Fibroblast of villous mesenchyme (primary cell): ENCODE results near the gene ASNSD1. TPM values are rescaled to one million over a fixed set of nuclear protein-coding genes. Genes with fewer than 3 reads are reported as not detected.

Experiments
- DNase-seq: peaks from one replicate; pipeline ENCODE4 v3.0.0-alpha.2; 2010; ENCODE audit warnings: low read depth
- H3K4me3 ChIP-seq: 2 replicates; pipeline ENCODE4 v1.5.1; 2011; ENCODE audit warnings: low read depth, mild to moderate bottlenecking, low read length
- CTCF ChIP-seq: IDR thresholded peaks from 2 replicates; pipeline ENCODE4 v1.5.1; 2012; ENCODE audit warnings: low read depth, mild to moderate bottlenecking, low read length; ENCODE audit not compliant: insufficient read depth
- total RNA-seq: library from RNA; depleted of rRNA; stranded (reverse); fragments of >200 nt; gene quantifications from 2 replicates; pipeline ENCODE4 v1.2.3, GENCODE V29; 2012

Gene ASNSD1
- total RNA-seq, 1 donor = 69.1 TPM

GRCh38 chr2:189631849-189632248 lies 29.4 kb upstream of the ASNSD1 start:
- DNase-seq = peak; percentile 57
- no peak for TF ChIP-seq CTCF
- no peak overlapping the region for H3K4me3 ChIP-seq

DNA sequence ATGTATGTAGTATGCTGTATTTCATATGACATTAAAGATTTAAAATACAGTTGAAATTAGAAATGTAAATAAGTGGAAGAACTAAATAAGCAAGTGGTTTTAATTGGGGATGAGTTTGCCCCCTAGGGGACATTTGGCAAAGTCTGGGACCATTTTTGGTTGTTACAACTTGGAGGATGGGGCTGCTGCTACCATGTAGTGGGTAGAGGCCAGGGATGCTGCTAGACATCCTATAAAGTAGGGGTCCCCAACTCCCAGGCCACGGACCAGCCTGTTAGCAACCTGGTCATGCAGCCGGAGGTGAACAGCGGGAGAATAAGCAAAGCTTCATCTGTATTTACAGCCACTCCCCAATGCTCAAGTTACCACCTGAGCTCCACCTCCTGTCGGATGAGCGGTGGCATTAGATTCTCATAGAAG lies 27.9 kb upstream of the ASNSD1 start:
- no peak overlapping the region for H3K4me3 ChIP-seq
- TF ChIP-seq CTCF = peak; percentile 49
- no peak for DNase-seq

GRCh38 chr2:189635353-189635752 lies 25.9 kb upstream of the ASNSD1 start:
- TF ChIP-seq CTCF = no peak
- no peak overlapping the region for H3K4me3 ChIP-seq
- DNase-seq = no peak

GRCh38 chr2:189638301-189639006 lies 22.8 kb upstream of the ASNSD1 start:
- no peak for DNase-seq
- no peak overlapping the region for H3K4me3 ChIP-seq
- no peak for TF ChIP-seq CTCF

DNA sequence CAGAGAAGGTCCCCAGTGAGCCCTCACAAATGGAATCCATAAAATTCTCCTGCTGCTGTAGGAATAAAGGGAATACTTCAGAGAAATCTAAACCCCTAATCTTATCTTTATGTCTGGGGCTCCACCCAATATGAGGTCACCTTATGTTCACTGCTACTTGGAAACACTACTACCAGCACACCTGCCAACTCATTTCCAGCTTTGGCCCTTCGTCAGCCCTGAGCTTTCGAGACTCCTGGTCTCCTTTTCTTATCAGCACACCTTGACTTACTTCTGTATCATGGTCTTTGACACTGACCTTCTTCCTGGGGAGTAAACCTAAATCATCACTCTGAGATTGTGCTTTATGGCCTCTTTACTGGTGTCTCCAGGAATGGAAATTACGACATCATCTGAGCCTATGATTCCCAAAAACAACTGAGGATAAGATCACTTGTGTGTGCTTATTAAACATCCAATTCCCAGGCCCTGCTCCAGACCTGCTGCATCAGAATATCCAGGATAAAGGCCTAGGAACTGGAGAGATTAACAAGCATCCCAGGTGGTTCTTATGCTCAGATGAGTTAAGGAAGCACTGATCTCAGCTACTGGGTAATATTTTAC lies 22.2 kb upstream of the ASNSD1 start:
- no peak overlapping the region for H3K4me3 ChIP-seq
- DNase-seq = peak; percentile 58
- TF ChIP-seq CTCF = no peak

- no peak for TF ChIP-seq CTCF
- no peak overlapping the region for H3K4me3 ChIP-seq
- DNase-seq = no peak
Observed at GRCh38 chr2:189641002-189641401, 20.3 kb upstream of the ASNSD1 start.
